ENCODE measurements around the gene LRRC45. TPM values are rescaled to one million over a fixed set of nuclear protein-coding genes. Genes with fewer than 3 reads are reported as not detected.

LRRC45 gene
- total and polyA plus RNA-seq, 9 of the 15 experiments (the other 6 are each of a cell fraction or from before 2014, with no cell fraction given), result 3.5 to 21.5 (median 11.2) TPM; not detected in 2

GRCh38 chr17:81980707-81981343 is 42.3 kb upstream of the LRRC45 start (continued):
- no peak for TF ChIP-seq ZC3H11A (IDR thresholded peaks at IDR 0.05; ENCODE audit: low read depth, low read length)
- peak; percentile 41 to 42; a peak in 1 of 4 replicates for TF ChIP-seq KDM1A (IDR thresholded peaks at IDR 0.05)
- TF ChIP-seq RNF2 (IDR thresholded peaks at IDR 0.05), result no peak
- TF ChIP-seq TBP (optimal IDR thresholded peaks at IDR 0.05; ENCODE audit: low read depth, low read length), result no peak
- TF ChIP-seq TCF7L2 (IDR thresholded peaks at IDR 0.05; ENCODE audit: low read depth, low read length), result no peak
- TF ChIP-seq BCOR (IDR thresholded peaks at IDR 0.05), result no peak
- no peak for TF ChIP-seq SOX6 (IDR thresholded peaks at IDR 0.05)
- no peak for TF ChIP-seq NR3C1 (CRISPR knock-in tag; IDR thresholded peaks at IDR 0.05)
- TF ChIP-seq ZNF707 (CRISPR knock-in tag; conservative IDR thresholded peaks at IDR 0.05), result no peak
- TF ChIP-seq BHLHE40 (IDR thresholded peaks at IDR 0.05; ENCODE audit: low read length), result no peak
- TF ChIP-seq RBM25 (IDR thresholded peaks at IDR 0.05; ENCODE audit: low read depth, low read length, severe bottlenecking), result no peak
- TF ChIP-seq NEUROD1 (IDR thresholded peaks at IDR 0.05; ENCODE audit: borderline replicate concordance, low read depth, low read length, partially characterized antibody), result no peak
- no peak for TF ChIP-seq TRIM25 (IDR thresholded peaks at IDR 0.05; ENCODE audit: borderline replicate concordance)
- TF ChIP-seq ZNF41 (CRISPR knock-in tag; conservative IDR thresholded peaks at IDR 0.05), result no peak
- peak; percentile 14; the same call in 1 of the 2 replicates for TF ChIP-seq VEZF1 (CRISPR knock-in tag; IDR thresholded peaks at IDR 0.05)
- no peak for TF ChIP-seq GTF2A2 (tag; IDR thresholded peaks at IDR 0.05)
- TF ChIP-seq ETV1 (tag; conservative IDR thresholded peaks at IDR 0.05; ENCODE audit: low read depth), result no peak
- no peak for TF ChIP-seq MYC (IDR thresholded peaks at IDR 0.05; ENCODE audit: low read depth, low read length)
- no peak for TF ChIP-seq MYC (CRISPR knock-in tag; IDR thresholded peaks at IDR 0.05; ENCODE audit: borderline replicate concordance, low read depth)
- no peak for TF ChIP-seq SIRT6 (IDR thresholded peaks at IDR 0.05; ENCODE audit: low read depth, low read length)
- no peak for TF ChIP-seq TAF1 (IDR thresholded peaks at IDR 0.05; ENCODE audit: control insufficient read depth, extremely low read depth, insufficient read depth, low read length, severe bottlenecking)
- no peak for TF ChIP-seq NFRKB (IDR thresholded peaks at IDR 0.05; ENCODE audit: low read depth)
- TF ChIP-seq MCM5 (IDR thresholded peaks at IDR 0.05; ENCODE audit: low read depth), result no peak
- peak; percentile 14; the same call in 1 of the 2 replicates for TF ChIP-seq TAL1 (IDR thresholded peaks at IDR 0.05)
- TF ChIP-seq ZBTB7A (IDR thresholded peaks at IDR 0.05; ENCODE audit: borderline replicate concordance, control insufficient read depth, low read depth, low read length), result peak; percentile 65; the same call in 1 of the 2 replicates
- TF ChIP-seq ZNF785 (CRISPR knock-in tag; IDR thresholded peaks at IDR 0.05), result no peak
